Tibial nerve (tissue), 4 donors: ENCODE results near the gene SLIT3. TPM values are rescaled to one million over a fixed set of nuclear protein-coding genes. Genes with fewer than 3 reads are reported as not detected.

ENCODE experiments used
- DNase-seq, 2 donors: peaks; one replicate each; pipeline ENCODE4 v3.0.0-alpha.2; 2019; ENCODE audit warnings: low spot score in 2 of 2
- H3K27ac ChIP-seq, 4 donors: fragments of 200-600 bp; sonication (generic) in 3 of 4; one replicate each; pipeline ENCODE4 v1.5.1; 2017 to 2019; ENCODE audit warnings: mild to moderate bottlenecking in 1 of 4
- H3K27me3 ChIP-seq, 2 donors: fragments of 200-600 bp; sonication (generic) in 1 of 2; one replicate each; pipeline versions ENCODE4 v1.5.1 to v1.6.0; 2017 to 2019
- H3K36me3 ChIP-seq, 3 donors: fragments of 200-600 bp; sonication (generic); one replicate each; pipeline ENCODE4 v1.5.1; 2018 to 2019
- H3K4me1 ChIP-seq, 4 donors: fragments of 200-600 bp; sonication (generic) in 3 of 4; one replicate each; pipeline ENCODE4 v1.5.1; 2017 to 2019
- H3K4me3 ChIP-seq, 4 donors: fragments of 200-600 bp; sonication (generic) in 3 of 4; one replicate each; pipeline ENCODE4 v1.5.1; 2017 to 2019; ENCODE audit warnings: mild to moderate bottlenecking in 1 of 4, moderate library complexity in 1 of 4
- H3K9me3 ChIP-seq, 4 donors: fragments of 200-600 bp; sonication (generic) in 3 of 4; one replicate each; pipeline ENCODE4 v1.5.1; 2017 to 2019
- EP300 ChIP-seq, 2 donors: sonication (generic); formaldehyde crosslinking; IDR thresholded peaks; one replicate each; pipeline ENCODE4 v1.6.1; 2017; ENCODE audit warnings: antibody characterized with exemption in 2 of 2, mild to moderate bottlenecking in 1 of 2
- POLR2A ChIP-seq, 2 donors: fragments of 450-650 bp; IDR thresholded peaks; one replicate each; pipeline ENCODE4 v1.6.1; 2017; ENCODE audit warnings: antibody characterized with exemption in 2 of 2, mild to moderate bottlenecking in 2 of 2, moderate library complexity in 2 of 2
- WGBS, 2 donors: methylation state at CpG; one replicate each; pipeline ENCODE4 v1.1.5; 2018; 5-methylcytosine and 5-hydroxymethylcytosine counted together
- total RNA-seq, 4 donors: library from RNA; depleted of rRNA; stranded (reverse); fragments of >200 nt; gene quantifications; one replicate each; pipeline ENCODE4 v1.1.0, GENCODE V29; 2016
- TF ChIP-seq, protein P1 (sequence below), 5 experiments: fragments of 200-600 bp in 3 of 5; fragments of 450-650 bp in 2 of 5; sonication (generic) in 3 of 5; IDR thresholded peaks; one replicate each; pipeline ENCODE4 v1.5.1; 2016 to 2019; ENCODE audit warnings: antibody characterized with exemption in 5 of 5, mild to moderate bottlenecking in 3 of 5, moderate library complexity in 2 of 5

The SLIT3 gene
- total RNA-seq, 4 donors from 2014 or later: 16.6 to 39.0 (median 20.2) TPM

DNA sequence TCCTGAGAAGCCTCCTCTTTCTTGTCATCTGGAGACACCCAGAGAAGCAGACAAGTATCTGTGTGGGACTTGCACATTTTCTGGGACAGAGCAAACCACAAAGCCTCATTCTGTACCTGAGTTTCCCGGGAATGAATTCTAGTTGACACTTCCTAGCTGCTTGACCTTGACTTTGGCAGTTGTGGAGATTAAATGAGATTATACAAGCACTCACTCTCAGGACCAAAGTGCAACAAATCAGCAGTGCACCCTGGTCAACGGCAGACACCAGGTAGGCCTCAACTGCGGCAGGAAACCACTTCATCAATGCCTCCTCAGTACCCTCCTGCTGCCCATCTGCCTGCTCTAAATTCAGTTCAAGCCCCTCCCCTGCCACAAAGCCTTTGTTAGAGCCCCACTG lies 607.1 kb downstream of the SLIT3 start:
- no peak for DNase-seq
- H3K9me3 ChIP-seq: no peaks in the 10 kb centered on the region
- H3K27ac ChIP-seq: no peak overlapping the region
- H3K4me3 ChIP-seq: no peak overlapping the region
- peaks cover 0 to 30% (median 5%) of the 10 kb centered on the region in 4 donors for H3K4me1 ChIP-seq
- no peaks in the 10 kb centered on the region for H3K36me3 ChIP-seq
- no peaks in the 10 kb centered on the region for H3K27me3 ChIP-seq
- TF ChIP-seq, protein P1, sequence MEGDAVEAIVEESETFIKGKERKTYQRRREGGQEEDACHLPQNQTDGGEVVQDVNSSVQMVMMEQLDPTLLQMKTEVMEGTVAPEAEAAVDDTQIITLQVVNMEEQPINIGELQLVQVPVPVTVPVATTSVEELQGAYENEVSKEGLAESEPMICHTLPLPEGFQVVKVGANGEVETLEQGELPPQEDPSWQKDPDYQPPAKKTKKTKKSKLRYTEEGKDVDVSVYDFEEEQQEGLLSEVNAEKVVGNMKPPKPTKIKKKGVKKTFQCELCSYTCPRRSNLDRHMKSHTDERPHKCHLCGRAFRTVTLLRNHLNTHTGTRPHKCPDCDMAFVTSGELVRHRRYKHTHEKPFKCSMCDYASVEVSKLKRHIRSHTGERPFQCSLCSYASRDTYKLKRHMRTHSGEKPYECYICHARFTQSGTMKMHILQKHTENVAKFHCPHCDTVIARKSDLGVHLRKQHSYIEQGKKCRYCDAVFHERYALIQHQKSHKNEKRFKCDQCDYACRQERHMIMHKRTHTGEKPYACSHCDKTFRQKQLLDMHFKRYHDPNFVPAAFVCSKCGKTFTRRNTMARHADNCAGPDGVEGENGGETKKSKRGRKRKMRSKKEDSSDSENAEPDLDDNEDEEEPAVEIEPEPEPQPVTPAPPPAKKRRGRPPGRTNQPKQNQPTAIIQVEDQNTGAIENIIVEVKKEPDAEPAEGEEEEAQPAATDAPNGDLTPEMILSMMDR (IDR thresholded peaks at IDR 0.05): no peak
- no peak for TF ChIP-seq EP300 (IDR thresholded peaks at IDR 0.05)
- TF ChIP-seq POLR2A (IDR thresholded peaks at IDR 0.05): no peak
- 73 to 74% methylated on average over 3 of the region's 3 CpGs for WGBS, 2 donors

DNA sequence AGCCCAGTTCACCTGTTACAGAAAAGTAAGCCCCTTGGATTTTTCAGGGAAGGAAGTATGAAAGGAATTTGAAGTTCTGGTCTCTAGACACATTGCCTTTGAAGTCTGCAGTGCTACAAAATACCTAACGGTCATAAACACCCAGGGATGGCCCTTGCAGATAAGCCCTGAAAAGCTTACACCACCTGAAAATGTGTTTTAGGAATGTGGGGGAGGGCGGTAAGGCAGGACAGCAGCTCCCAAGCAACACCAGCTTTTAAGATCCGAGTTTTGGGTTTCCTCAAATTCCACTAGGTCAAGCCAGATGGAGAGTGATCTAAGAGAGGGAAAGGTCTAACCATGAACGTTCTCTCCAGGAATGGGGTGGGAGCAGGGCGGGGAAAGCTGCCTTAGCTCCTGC lies 607.6 kb downstream of the SLIT3 start:
- Histone ChIP-seq H3K27me3 (no peaks in the 10 kb centered on the region), H3K27ac (no peak overlapping the region), H3K4me1 (peaks cover 0 to 24% (median 5%) of the 10 kb centered on the region in 4 donors), H3K4me3 (no peak overlapping the region), H3K9me3 (no peaks in the 10 kb centered on the region), H3K36me3 (no peaks in the 10 kb centered on the region)
- TF ChIP-seq, protein P1 (IDR thresholded peaks at IDR 0.05): no peak
- TF ChIP-seq POLR2A (IDR thresholded peaks at IDR 0.05): no peak
- no peak for TF ChIP-seq EP300 (IDR thresholded peaks at IDR 0.05)
- WGBS, 2 donors: 72 to 80% methylated on average over 5 of the region's 5 CpGs
- DNase-seq: no peak

DNA sequence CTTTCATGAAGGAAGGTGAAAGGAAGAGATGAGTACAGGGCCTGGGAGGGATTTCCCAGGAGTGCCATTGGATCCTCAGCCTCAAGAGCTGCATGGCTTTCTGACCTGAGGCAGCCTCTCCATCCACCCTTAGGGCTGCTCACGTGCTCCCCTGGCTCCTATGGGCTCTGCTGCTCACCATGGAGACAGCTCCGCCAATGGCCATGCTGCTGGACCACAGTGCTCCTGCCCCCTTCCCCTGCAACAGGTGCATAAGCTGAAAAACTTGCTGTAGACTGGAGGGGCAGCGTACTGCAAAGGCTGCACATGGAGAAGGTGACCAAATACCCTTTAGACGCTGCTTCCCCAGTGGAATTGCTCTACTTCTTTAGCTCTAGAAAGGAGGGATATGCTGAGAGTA lies 609.0 kb downstream of the SLIT3 start:
- no peaks in the 10 kb centered on the region for H3K27me3 ChIP-seq
- WGBS, 2 donors: 82 to 88% methylated on average over 4 of the region's 4 CpGs
- no peak for TF ChIP-seq POLR2A (IDR thresholded peaks at IDR 0.05)
- TF ChIP-seq EP300 (IDR thresholded peaks at IDR 0.05): no peak
- TF ChIP-seq, protein P1 (IDR thresholded peaks at IDR 0.05): no peak
- H3K4me3 ChIP-seq: no peak overlapping the region
- no peaks in the 10 kb centered on the region for H3K9me3 ChIP-seq
- H3K27ac ChIP-seq: no peak overlapping the region
- H3K36me3 ChIP-seq: no peaks in the 10 kb centered on the region
- no peak for DNase-seq
- peaks cover 0 to 12% (median 3%) of the 10 kb centered on the region in 4 donors for H3K4me1 ChIP-seq

DNA sequence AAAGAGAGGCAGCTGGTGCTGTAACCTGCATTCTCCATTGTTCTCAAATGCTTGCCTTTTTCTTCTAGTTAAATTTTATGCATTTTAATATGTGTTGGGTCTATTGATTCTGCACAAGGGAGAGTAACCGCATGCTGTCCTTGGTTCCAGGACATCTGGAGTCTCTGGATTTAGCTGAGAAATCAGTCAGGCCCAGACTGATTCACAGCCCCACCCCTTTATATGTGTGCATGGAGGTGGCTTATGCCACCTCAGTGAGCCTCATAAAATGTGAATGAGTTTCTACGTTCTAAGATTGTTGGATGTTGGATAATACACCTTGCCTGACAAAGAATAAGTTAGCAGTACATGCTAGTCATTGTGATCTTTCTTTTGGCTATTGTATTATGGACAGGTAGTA lies 611.7 kb downstream of the SLIT3 start:
- Histone ChIP-seq H3K27ac (no peak overlapping the region), H3K4me3 (no peak overlapping the region), H3K36me3 (peaks cover 0 to 4% (median 0%) of the 10 kb centered on the region in 3 donors), H3K4me1 (no peaks in the 10 kb centered on the region), H3K9me3 (no peaks in the 10 kb centered on the region), H3K27me3 (no peaks in the 10 kb centered on the region)
- 90 to 96% methylated on average over 2 of the region's 2 CpGs for WGBS, 2 donors
- DNase-seq: no peak
- TF ChIP-seq POLR2A (IDR thresholded peaks at IDR 0.05) (no peak), EP300 (IDR thresholded peaks at IDR 0.05) (no peak)
- TF ChIP-seq, protein P1 (IDR thresholded peaks at IDR 0.05): no peak

DNA sequence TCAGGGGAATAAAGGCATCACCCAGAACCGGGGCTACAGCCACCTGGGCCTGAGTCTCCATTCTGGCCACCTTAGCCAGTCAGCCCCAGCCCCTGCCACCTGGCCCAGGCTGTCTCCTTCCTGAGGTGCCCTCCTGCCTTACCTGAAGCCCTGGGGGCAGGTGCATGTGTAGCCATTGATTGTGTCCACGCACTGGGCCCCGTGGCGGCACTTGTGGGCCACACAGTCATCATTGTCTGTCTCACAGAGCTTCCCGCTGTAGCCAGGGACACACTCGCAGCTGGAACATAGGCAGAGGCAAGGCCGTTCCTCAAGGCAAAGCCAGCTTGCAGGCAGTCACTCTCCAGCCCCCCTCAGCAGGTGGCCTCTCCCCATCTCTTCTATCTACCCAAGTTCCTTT lies 614.1 kb downstream of the SLIT3 start:
- H3K27ac ChIP-seq: no peak overlapping the region
- H3K27me3 ChIP-seq: no peaks in the 10 kb centered on the region
- H3K4me1 ChIP-seq: peaks cover 0 to 13% (median 0%) of the 10 kb centered on the region in 4 donors
- peaks cover 0 to 4% (median 0%) of the 10 kb centered on the region in 3 donors for H3K36me3 ChIP-seq
- no peak overlapping the region for H3K4me3 ChIP-seq
- no peak for DNase-seq
- 96 to 100% methylated on average over 7 of the region's 7 CpGs for WGBS, 2 donors
- TF ChIP-seq, protein P1 (IDR thresholded peaks at IDR 0.05): no peak
- TF ChIP-seq EP300 (IDR thresholded peaks at IDR 0.05) (no peak), POLR2A (IDR thresholded peaks at IDR 0.05) (no peak)
- H3K9me3 ChIP-seq: no peaks in the 10 kb centered on the region
